NCI-H446 (cell line): Measurements from ENCODE around the gene WDR72.
"Not testable (repeated sequence)": the region's sequence is repeated elsewhere in the genome, so short reads cannot be mapped to it uniquely, and the experiment has no call there.

ENCODE experiments used
- DNase-seq, 2 experiments: peaks; one replicate each; lab custom pipeline; 2025; lab: John Stamatoyannopoulos, UW

Gene WDR72

DNA sequence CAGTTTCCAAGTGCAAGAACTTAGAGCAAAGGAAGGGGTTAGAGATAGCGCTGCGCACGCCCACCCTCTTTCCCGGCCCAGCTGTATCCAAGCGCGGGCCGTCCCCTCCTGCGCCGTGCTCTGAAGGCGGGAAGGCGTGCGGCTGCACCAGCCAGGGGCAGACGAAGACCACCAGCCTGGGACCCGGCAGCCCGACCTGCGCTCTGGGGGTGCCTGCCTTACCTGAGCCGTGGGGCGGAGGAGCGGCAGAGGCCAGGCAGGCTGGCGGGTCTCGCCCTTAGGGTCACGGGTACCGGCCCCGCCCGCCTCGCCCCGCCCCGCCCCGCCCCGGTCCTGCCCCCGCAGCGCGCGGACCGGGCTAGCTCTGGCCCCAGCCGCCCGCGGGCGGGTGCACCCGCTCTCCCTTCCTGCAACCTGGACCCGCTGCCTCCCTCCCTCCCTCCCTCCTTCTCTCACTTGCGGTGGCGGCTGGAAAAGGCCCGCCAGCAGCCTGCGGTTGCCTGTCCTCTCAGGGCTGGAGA is at the start of gene WDR72:
Gene WDR72 (minus strand): TSS at position 253 of the 521 bp plus-strand sequence. CDS start 26,514 bp downstream, outside the sequence.
- DNase-seq: no peak

DNA sequence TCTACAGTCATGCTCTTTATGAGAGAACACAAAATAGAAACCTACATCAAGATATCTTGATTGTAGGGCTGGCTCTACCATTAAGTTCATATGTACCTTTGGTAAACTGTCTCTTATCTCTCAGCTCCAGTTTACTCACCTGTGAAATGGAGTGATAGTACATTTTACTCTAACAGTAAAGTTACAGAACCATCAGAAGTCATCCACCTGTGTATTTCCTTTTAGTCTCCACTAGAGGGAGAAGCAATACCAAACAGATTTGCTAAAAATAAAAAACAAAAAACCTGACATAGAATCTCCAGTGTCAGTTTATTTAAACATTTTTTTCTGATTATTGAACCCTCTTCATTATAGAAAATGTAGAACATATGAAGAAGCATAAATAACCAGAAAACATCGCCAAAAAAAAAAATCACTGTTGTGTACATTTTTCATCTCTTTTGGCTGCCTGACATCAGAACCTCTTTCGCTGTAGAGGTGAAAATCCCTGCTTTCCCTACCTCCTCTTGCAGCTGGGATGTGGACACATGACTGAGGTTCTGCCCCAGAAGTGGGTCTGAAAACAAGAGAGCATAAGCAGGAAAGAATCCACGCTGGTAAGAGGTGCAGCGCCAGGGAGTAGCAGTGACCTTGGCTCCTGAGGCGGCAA is 48.7 kb upstream of the WDR72 start:
- DNase-seq: peak in 1 of 2 experiments; percentile 13

DNA sequence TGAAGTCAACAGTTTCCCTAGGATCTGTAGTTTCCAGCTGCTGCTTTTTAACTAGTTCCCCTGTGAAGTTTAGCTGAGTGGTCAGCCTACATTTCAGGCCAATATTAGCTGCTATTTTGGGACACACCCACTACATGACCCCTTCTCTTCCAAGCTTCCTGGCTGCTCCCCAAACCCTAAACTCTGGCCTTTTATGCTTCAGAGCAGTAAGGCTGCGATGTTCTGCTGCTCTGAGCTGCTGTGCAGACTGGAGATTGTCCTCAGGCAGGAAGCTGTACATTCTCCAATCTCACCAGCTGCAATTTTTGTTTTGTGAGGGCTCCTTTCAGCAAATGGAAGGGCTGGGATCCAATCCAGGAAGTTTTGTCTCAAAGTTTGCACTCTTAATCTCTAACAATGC is 48.0 kb upstream of the WDR72 start:
- peak in 1 of 2 experiments; percentile 3 for DNase-seq

DNA sequence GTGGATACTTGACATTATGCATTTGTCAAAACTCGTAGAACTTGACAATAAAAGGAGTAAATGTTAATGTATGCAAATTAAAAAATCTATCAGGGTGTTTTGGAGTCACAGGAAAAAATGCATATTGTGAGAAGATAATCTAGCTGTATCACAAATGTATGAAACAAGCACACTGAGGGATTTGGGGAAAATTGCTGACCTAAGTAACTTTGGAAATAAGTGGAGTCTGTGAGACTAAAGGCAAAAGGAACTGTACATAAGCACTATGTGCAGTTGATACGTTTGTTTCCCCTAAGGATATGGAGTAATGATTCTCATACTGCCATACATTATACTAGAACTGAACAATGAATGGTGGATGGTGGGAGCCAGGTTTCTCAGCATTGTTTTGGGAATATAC is 43.2 kb upstream of the WDR72 start:
- DNase-seq: no peak

DNA sequence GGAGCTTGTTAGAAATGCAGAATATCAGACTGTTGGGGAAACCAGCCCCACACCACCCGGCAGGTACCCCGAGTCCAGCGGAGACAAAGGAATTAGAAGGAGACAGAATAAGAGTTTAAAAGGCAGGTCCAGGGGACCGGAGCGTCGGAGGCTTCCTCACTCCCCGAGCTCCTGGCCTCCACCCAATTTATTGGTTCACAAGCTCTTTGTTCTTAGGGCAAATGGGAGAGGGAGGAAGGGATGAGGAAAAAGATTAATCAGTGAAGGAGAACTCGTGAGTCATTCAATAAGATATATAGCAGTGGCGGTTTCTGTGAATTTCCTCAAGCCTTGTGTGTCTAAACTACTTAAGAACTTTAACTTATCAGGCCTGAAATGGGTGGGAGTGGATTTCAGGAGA is 32.1 kb upstream of the WDR72 start:
- DNase-seq: no peak

DNA sequence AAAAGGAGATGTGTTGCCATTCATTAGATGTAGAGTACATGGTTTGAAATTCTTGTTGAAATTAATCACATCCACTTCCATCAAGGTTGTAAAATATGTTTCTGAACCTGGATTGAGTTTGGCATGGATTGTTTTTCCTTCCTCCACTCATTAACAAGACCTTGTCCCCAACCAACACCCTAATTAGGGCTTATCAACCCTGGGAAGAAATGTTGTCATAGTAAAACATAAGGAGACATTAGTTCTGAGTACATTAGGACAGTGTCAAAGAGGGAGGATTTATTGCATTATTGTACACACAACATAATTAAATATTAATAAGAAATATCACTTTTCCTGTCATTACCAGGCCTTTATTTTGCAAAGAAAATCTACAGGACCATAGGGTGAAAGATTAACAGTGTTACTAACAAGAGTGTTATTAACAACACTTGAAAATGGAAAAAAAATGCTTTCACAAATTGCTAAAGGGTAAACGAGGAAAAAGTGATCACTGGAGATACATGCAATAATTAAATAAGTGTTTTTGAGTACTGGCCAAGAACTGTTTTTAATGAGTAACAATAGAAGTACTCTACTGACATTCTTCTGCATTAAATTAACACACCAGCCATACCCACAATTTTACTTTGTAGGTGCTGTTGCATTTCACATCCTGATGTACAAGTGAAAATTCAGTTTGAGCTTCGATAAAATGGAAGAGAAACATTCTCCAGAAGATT is 30.4 kb upstream of the WDR72 start:
- no peak for DNase-seq

DNA sequence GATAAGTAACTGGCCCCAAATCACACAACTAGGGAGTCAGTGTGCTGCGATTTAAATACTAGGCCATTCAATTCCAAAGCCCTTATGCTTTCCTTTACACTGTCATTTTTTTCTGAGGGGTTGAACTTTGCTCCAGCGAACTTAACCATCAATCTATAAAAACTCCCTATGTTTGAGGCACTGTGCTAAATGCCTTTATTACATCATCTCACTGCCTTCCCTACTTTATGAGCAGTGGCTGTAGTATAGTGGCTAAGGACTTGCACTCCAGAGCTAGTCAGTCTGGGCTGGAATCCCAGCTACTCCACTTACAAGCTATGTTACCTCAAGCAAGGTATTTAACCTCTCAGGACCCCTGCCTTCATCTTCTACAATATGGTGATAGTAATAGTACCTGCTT is 26.9 kb upstream of the WDR72 start:
- no peak for DNase-seq

DNA sequence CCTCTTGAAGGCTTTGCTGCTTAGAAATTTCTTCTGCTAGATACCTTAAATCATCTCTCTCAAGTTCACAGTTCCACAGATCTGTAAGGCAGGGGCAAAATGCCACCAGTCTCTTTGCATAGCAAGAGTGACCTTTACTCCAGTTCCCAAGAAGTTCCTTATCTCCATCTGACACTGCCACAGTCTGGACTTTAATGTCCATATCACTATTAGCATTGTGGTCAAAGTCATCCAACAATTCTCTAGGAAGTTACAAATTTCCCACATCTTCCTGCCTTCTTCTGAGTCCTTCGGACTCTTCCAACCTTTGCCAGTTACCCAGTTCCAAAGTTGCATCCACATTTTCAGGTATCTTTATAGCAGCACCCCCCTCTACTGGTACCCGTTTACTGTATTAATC is 25.8 kb upstream of the WDR72 start:
- not testable (repeated sequence) for DNase-seq

DNA sequence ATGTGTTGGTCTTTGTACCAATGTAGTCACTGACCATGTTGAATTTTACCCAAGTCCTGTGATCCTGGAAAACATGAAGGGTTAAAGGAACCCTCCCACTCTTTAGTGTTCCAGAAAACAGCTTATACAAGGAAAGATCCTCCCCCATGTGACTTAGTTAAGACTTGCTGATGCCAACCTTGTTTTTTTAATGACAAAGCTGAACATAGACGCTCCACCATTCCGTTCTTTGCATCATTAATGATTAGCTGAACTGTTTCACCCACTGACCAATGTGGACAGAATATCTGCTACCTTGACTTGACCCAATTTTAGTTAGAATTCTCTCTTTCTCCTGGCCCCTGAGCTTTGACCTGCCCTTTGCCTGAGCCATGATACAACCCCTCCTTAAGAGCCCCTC is 3.5 kb upstream of the WDR72 start:
- DNase-seq: no peak

DNA sequence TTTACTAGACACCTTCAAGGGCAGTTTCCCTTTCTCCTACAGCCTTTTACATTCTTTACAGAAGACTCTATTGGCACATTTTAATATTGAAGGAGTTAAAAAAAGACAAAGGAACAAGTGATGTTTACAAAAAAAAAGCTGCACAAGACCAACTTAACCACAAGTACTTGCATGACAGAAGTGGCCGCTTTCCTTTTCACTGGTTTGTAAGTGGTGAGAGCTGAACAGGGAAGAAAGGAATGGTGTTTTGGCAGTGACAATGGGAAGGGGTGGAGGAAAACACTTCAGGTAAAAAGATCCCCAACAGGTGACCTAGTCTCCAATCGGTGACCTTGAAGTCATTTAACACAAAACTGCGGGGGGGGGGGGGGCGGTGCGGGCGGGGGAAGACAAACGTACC is 1.1 kb downstream of the WDR72 start:
- no peak for DNase-seq

DNA sequence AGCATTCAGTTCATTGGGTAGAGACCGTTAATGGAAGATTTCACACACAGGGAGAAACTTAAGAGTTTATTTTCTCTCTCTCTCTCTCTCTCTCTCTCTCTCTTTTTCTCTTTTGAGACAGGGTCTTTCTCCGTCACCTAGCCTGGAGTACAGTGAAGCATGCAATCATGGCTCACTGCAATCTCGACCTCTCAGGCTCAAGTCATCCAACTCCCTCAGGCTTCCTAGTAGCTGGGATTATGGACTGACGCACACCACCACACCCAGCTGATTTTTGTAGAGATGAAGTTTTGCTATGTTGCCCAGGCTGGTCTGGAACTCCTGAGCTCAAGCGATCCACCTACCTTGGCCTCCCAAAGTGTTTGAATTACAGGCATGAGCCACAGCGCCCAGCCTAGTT is 1.6 kb downstream of the WDR72 start:
- no peak for DNase-seq

DNA sequence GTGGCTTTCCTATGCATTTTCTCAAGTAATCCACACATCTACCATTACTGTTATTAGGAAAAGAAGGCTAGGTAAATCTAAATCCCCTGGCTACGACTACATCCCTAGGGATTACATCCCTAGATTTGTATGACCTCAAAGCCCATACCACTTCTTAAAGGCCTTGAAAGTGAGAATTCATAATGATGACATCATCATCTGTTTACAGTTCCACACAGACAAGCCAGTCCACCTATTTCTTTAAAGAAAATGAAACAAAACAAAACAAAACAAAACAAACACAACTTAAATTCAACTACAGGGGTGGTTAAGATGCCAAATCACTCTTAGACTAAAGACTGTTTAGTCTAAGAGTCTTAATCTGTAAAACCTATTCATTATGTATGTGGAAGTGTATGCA is 5.7 kb downstream of the WDR72 start:
- no peak for DNase-seq

DNA sequence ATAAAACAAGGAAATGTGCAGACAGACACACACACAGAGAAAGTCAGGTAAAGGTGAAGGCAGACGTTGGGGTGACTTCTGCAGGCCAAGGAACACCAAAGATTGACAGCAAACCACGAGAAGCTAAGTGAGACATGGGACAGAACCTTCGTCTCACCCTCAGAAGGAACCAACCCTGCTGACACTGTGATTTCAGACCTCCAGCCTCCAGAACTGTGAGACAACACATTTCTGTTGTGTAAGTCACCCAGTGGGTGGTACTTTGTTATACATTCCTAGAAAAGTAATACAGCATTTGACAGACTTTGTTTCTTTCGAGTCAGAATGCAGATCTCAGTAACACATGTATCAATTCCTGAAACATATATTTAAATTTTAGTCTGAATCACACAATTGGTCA is 7.1 kb downstream of the WDR72 start:
- DNase-seq: no peak

DNA sequence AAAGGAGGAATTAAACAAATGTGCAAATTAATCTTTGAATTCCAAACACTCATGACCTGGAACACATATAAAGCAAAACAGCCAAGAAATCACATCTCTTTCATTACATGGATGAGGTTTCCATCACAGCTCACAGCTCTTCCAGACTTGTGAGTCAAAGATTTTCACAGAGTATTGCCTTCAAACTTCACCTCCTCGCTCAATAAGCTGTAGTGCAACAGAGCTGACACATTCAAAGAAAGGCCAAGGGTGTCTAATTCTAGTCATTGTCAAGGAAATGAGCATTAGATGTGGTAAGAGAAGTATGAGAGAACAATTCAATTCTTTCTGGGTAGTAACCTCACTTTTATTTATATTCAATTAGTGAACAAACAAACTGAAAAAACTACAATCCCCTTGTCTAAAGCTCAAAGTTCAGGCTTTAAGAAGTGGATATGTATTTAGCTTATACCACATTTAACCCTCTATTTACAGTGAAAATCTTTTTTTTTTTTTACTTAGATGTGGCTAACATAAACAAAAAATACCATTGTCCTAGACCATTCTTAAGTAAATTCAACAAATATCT is 11.9 kb downstream of the WDR72 start:
- DNase-seq: no peak

DNA sequence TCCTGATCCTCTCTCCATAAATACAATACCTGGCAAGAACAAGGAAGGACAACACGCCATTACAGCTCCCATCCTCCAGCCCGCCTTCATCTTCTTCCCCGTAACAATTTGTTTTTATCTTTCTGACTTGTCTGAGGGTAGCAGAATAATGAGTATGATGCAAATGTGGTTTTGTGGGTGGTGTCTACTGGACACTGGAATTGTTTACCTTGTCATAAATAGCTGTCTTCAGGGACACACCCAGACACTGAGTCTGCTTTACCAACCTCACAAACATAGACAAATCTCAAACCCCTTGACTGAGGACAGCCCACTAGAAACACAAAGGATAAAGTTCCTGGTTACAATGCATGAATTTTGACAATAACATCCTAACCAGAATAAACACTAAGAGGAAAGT is 13.4 kb downstream of the WDR72 start:
- no peak for DNase-seq

DNA sequence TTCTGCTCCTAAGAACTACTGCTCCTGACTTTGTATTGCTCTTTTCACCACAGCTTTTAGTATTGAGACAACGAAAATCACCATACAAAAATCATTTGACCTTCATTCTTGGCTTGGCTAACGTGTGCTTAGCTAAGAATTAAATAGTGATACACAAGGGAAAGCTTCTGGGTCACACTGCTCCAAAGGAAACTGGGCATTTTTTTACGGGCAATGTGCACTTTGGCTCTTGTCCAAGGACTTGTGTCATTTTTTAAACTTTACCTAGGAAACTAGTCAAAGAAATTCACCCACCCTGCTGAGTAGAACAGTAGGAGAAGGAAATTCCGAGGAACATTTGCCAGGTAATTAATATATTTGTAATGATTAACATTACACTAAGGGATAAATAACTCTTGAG is 19.8 kb downstream of the WDR72 start:
- DNase-seq: no peak

DNA sequence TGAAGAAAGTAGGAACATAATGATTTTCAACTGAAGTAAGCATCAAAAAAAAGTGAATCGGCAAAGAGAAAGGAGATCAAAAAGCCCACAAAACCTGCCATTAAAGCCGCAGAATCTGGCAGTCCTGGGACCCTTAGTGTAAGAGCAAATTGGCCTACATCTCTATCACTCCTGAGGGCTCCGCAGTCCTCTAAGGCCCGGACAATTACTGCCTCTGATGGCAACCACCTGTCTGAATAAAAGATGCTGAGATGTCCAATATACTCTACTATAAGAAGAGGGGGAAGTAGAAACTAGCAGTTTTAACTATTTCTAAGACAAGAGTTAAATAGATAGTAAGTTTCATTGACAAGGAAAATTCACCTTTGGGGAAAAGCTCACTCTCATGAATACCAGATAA is 20.3 kb downstream of the WDR72 start:
- DNase-seq: no peak

DNA sequence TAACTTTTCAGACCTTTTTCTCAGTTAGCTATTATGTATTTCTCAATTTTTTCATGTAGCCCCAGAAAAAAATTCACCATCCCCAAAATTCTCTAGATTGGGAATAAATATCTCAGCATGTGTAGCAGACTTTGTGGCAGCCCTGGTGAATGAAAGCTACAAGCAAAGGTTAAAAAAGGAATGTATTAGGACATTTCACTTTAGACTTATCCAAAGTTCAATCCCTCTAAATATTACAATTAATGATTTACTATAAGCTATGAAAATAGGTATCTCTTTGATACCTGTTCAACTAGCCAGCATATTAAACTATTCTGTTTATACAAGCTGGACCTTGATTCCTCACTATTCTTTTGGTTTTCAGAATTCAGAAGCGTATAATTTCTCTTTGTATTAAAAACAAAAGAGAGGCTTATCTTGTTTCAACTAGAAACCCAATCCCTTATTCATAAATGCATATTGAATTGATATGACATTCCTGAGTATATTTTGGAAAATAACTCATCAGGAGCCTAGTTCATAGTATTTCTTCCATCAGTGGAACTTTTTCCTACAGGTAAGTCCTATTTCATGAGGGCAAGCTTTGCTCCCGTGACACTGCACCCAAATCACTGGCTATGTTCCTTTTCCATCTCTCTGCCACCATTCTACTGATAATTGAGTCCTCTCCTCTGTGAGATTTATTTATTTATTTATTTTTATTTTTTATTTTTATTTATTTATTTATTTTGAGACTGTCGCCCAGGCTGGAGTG is 38.0 kb downstream of the WDR72 start:
- DNase-seq: no peak

DNA sequence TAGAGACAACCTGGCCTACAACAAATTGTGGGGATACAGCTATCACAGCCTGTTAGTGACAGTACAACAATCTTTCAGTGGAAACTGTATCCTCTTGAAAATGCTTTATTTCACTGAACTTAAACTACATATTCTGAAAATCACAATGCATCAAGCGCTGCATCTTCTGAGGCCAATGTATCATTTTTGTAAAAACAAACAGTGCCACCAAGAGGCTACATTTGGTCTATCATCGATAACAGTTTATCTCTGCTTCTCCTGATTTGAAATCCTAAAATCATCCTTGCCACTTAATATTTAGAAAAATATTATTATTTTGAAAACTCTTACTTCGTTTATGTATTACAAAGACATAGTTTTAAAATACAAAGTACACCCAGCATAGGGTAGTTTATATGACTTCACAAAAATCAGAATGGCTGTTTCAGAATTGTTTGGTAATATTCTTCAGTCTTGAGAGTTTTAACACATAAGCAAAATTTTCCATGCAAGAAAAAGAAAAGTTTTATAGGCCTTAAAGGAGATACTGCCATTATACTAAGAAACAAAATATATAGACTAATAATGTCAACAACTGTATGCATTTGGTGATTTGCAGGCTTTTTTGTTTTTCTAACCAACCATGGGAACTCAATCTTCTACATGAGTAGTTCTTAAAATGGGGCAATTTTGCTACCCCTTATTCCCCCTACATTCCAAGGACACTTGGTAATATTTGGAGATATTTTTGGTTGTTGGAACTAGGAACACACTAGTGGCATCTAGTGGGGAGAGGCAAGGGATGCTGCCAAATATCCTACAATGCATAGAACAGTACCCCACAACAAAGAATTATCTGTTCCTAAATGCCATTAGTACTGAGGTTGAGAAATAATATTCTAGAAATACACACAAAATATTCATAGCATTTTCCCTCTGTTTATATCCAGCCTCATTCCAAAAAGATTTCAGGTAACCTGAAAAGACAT is 42.3 kb downstream of the WDR72 start:
- DNase-seq: peak; percentile 46 to 49

DNA sequence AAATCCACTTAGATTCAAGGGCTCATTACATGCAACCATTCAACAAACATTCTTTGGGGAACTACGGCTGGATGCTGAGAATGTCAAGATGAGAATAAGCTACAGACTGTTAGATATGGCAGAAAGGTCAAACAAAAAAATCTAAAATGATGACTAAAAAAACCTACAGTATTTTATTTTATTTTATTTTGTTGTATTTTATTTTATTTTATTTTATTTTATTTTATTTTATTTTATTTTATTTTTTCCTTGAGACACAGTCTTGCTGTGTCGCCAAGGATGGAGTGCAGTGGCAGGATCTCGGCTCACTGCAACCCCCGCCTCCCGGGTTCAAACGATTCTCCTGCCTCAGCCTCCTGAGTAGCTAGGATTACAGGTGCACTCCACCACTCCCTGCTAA is 46.2 kb downstream of the WDR72 start:
- no peak for DNase-seq

DNA sequence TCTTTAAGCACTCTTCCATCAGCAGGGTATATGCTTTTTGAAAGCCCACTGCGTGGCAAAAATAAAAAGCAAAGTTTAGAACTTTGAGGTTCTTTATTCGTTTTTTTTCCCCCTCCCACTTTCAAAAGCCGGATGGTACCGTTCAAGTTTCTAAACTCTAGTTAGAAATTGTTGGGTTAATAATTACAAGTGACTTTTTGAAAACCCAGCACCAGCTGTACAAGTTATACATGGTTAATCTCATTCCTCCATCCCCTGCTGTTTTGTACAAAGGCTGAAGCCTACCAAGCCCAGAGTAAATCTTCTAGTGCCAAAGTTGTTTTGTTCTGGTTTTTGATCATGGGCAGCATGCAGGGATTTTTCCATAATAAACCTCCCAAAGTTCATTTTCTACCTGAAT is 48.6 kb downstream of the WDR72 start:
- peak; percentile 72 to 76 for DNase-seq
